ENCODE measurements around the gene CROCC2.

DNA sequence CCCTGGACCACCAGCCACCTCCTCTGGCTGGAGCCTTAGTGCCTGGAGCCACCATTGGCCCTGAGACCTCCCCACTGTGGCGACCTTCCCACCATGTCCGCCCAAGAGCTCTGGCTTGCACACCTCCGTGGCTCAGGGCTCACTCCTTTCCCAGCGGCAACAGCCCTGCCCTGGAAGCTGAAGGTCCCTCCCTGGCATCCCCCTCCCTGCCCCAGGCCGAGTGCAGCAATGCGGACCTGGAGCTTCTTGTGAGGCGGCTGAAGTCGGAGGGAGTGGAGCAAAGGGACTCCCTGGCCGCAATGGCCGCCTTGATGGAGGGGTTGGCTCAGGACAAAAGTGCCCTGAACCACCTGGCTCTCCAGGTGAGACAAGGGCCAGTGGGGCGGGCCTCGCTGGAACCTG is 28.6 kb downstream of the CROCC2 start:
- TF ChIP-seq, protein P1, sequence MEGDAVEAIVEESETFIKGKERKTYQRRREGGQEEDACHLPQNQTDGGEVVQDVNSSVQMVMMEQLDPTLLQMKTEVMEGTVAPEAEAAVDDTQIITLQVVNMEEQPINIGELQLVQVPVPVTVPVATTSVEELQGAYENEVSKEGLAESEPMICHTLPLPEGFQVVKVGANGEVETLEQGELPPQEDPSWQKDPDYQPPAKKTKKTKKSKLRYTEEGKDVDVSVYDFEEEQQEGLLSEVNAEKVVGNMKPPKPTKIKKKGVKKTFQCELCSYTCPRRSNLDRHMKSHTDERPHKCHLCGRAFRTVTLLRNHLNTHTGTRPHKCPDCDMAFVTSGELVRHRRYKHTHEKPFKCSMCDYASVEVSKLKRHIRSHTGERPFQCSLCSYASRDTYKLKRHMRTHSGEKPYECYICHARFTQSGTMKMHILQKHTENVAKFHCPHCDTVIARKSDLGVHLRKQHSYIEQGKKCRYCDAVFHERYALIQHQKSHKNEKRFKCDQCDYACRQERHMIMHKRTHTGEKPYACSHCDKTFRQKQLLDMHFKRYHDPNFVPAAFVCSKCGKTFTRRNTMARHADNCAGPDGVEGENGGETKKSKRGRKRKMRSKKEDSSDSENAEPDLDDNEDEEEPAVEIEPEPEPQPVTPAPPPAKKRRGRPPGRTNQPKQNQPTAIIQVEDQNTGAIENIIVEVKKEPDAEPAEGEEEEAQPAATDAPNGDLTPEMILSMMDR (IDR thresholded peaks at IDR 0.05): no peak
- no peak for TF ChIP-seq POLR2A (IDR thresholded peaks at IDR 0.05)

Data from Peyer's patch (tissue), 4 donors.